SK-N-SH (cell line): ENCODE results near the gene SLC27A3. TPM values are rescaled to one million over a fixed set of nuclear protein-coding genes. Genes with fewer than 3 reads are reported as not detected.
A peak's percentile ranks its signal among the peaks of the same experiment; 100 is the strongest.

Source experiments
- CTCF ChIA-PET: fragments of 300-600, 350-600 bp; formaldehyde crosslinking; extraction: SDS; loops from one replicate; lab custom pipeline; 2021; lab: Yijun Ruan, JAX
- POLR2A ChIA-PET: fragments of 350-600 bp; sonication (Branson Sonifier 250); formaldehyde crosslinking; extraction: SDS; loops from one replicate; lab custom pipeline; 2020; ENCODE audit warnings: antibody characterized with exemption, inconsistent platforms; lab: Yijun Ruan, JAX
- DNase-seq: peaks from one replicate; pipeline ENCODE4 v3.0.0; 2012
- H2AFZ ChIP-seq: fragments of 200-600 bp; sonication (generic); 2 replicates; pipeline ENCODE4 v1.8.1; 2016; ENCODE audit warnings: antibody characterized with exemption, mild to moderate bottlenecking, low read depth
- H3F3A ChIP-seq: fragments of 200-600 bp; sonication (generic); replicated peaks from 2 replicates; pipeline ENCODE3; 2016; ENCODE audit warnings: antibody characterized with exemption, mild to moderate bottlenecking; ENCODE audit not compliant: insufficient read depth
- H3K27ac ChIP-seq, 2 experiments: fragments of 200-500 bp in 1 of 2; fragments of 200-600 bp in 1 of 2; sonication (Bioruptor generic) in 1 of 2; sonication (generic), shearing (Covaris generic) in 1 of 2; 2 replicates each; pipeline versions ENCODE4 v1.5.1 to v1.6.1; 2014 to 2016; ENCODE audit warnings: low read depth in 2 of 2, inconsistent platforms in 1 of 2, low read length in 1 of 2, mild to moderate bottlenecking in 1 of 2, mixed read lengths in 1 of 2
- H3K27me3 ChIP-seq: fragments of 200-600 bp; sonication (generic), shearing (Covaris generic); 2 replicates; pipeline ENCODE4 v1.6.1; 2016; ENCODE audit warnings: mixed run types; ENCODE audit not compliant: insufficient read depth
- H3K36me3 ChIP-seq, 2 experiments: fragments of 200-500 bp in 1 of 2; fragments of 200-600 bp in 1 of 2; sonication (Bioruptor generic) in 1 of 2; sonication (generic) in 1 of 2; replicated peaks in 1 of 2; 2 replicates each; pipeline versions ENCODE3 to v1.5.1; 2014 to 2016; ENCODE audit warnings: low read length in 1 of 2, mild to moderate bottlenecking in 1 of 2; ENCODE audit not compliant: insufficient read depth in 2 of 2, control insufficient read depth in 1 of 2
- H3K4me1 ChIP-seq, 2 experiments: fragments of 200-500 bp in 1 of 2; fragments of 200-600 bp in 1 of 2; sonication (Bioruptor generic) in 1 of 2; sonication (generic), shearing (Covaris generic) in 1 of 2; 2 replicates each; pipeline versions ENCODE4 v1.5.1 to v1.6.1; 2014 to 2016; ENCODE audit warnings: low read depth in 1 of 2, low read length in 1 of 2, mixed run types in 1 of 2; ENCODE audit not compliant: insufficient read depth in 2 of 2, control insufficient read depth in 1 of 2
- H3K4me2 ChIP-seq: fragments of 200-600 bp; sonication (generic), shearing (Covaris generic); 2 replicates; pipeline ENCODE4 v1.6.1; 2017; ENCODE audit warnings: mixed run types
- H3K4me3 ChIP-seq, 2 experiments: fragments of 200-500 bp in 1 of 2; fragments of 200-600 bp in 1 of 2; sonication (Bioruptor generic) in 1 of 2; sonication (generic), shearing (Covaris generic) in 1 of 2; 2 replicates each; pipeline versions ENCODE4 v1.5.1 to v1.8.1; 2014 to 2016; ENCODE audit warnings: low read depth in 2 of 2, inconsistent platforms in 1 of 2, low read length in 1 of 2, mild to moderate bottlenecking in 1 of 2, mixed read lengths in 1 of 2, moderate library complexity in 1 of 2
- H3K79me2 ChIP-seq: fragments of 200-600 bp; sonication (generic); 2 replicates; pipeline ENCODE4 v1.8.1; 2017; ENCODE audit warnings: mild to moderate bottlenecking; ENCODE audit not compliant: insufficient read depth
- H3K9ac ChIP-seq: fragments of 200-600 bp; sonication (generic); 2 replicates; pipeline ENCODE4 v1.6.1; 2017; ENCODE audit warnings: mixed run types
- H3K9me2 ChIP-seq: fragments of 200-600 bp; sonication (generic); 2 replicates; pipeline ENCODE4 v1.6.1; 2017; ENCODE audit warnings: mixed run types
- H3K9me3 ChIP-seq: fragments of 200-600 bp; sonication (generic); 2 replicates; pipeline ENCODE4 v1.6.1; 2017; ENCODE audit warnings: mixed run types, mild to moderate bottlenecking, moderate library complexity
- H4K20me1 ChIP-seq: fragments of 200-600 bp; sonication (generic); 2 replicates; pipeline ENCODE4 v1.6.1; 2017; ENCODE audit warnings: mild to moderate bottlenecking, mixed run types; ENCODE audit not compliant: insufficient read depth
- CTCF ChIP-seq: fragments of 200-600 bp; sonication (generic); IDR thresholded peaks from 2 replicates; pipeline ENCODE4 v1.6.1; 2017; ENCODE audit warnings: antibody characterized with exemption, mild to moderate bottlenecking, moderate library complexity
- FOXM1 ChIP-seq: IDR thresholded peaks from 2 replicates; pipeline ENCODE4 v1.4.0; 2012; ENCODE audit warnings: low read depth, mild to moderate bottlenecking
- GATA2 ChIP-seq: sonication (generic); formaldehyde crosslinking; IDR thresholded peaks from 2 replicates; pipeline ENCODE4 v1.5.0; 2020; ENCODE audit warnings: mild to moderate bottlenecking, missing genetic modification reagents
- IRF3 ChIP-seq: fragments of 150-350 bp; IDR thresholded peaks from 2 replicates; pipeline ENCODE4 v1.6.1; 2016; ENCODE audit warnings: mild to moderate bottlenecking, low read depth, low read length
- RAD21 ChIP-seq: IDR thresholded peaks from 2 replicates; pipeline ENCODE4 v1.6.1; 2012; ENCODE audit warnings: mild to moderate bottlenecking, low read length
- REST ChIP-seq: IDR thresholded peaks from 2 replicates; pipeline ENCODE4 v1.6.1; 2012; ENCODE audit warnings: mild to moderate bottlenecking, low read depth, low read length, moderate library complexity
- RFX5 ChIP-seq: IDR thresholded peaks from 2 replicates; pipeline ENCODE4 v1.6.1; 2012; ENCODE audit warnings: mild to moderate bottlenecking, improper control_type of control experiment, low read length
- TEAD4 ChIP-seq: IDR thresholded peaks from 2 replicates; pipeline ENCODE4 v1.4.0; 2012; ENCODE audit warnings: mild to moderate bottlenecking, borderline replicate concordance; ENCODE audit not compliant: insufficient read depth
- ZBTB33 ChIP-seq: IDR thresholded peaks from 2 replicates; pipeline ENCODE4 v1.4.0; 2012; ENCODE audit warnings: low read depth, borderline replicate concordance
- WGBS: methylation state at CpG from one replicate; pipeline ENCODE4 v1.1.6; 2017; ENCODE audit warnings: low lambda C conversion rate; 5-methylcytosine and 5-hydroxymethylcytosine counted together
- polyA plus RNA-seq, 3 experiments: library from polyadenylated mRNA; depleted of rRNA; stranded (reverse); fragments of >200 nt; gene quantifications; 2 replicates each; pipeline ENCODE4 v1.2.3, GENCODE V29; 2012

Gene SLC27A3
- polyA plus RNA-seq, 1 of the 3 experiments (the other 2 are of a cell fraction): 9.0 TPM

- CTCF ChIA-PET: interaction anchor here (0.8 to 5.1 kb wide), 3 partner anchors 25 to 195 kb away, joined by 3 to 22 read pairs (median 4); partner anchors contain the start of genes DENND4B and RAB13
- H3K9ac ChIP-seq: no peak overlapping the region
These were observed 16.5 kb downstream of the SLC27A3 start for GRCh38 chr1:153791648-153792253.

More at GRCh38 chr1:153791648-153792253, 16.5 kb downstream of the SLC27A3 start:
- POLR2A ChIA-PET: interaction anchor here (1.3 kb wide), 1 partner anchor 199 kb away, joined by 3 read pairs; the partner anchor contains the start of gene RPS27
- Histone ChIP-seq H3K27me3 (no peaks in the 10 kb centered on the region), H2AFZ (peak overlapping the region; percentile 4; the same call in 1 of the 2 replicates), H3K79me2 (no peaks in the 10 kb centered on the region), H3K9me2 (no peaks in the 10 kb centered on the region), H3K36me3 (no peaks in the 10 kb centered on the region), H3K27ac (no peak overlapping the region), H3K4me1 (no peaks in the 10 kb centered on the region; a peak in 1 of 4 replicates), H3K9me3 (no peaks in the 10 kb centered on the region), H3K4me2 (no peak overlapping the region), H4K20me1 (no peaks in the 10 kb centered on the region), H3K4me3 (no peak overlapping the region), H3F3A (no peaks in the 10 kb centered on the region)
- 87% methylated on average over 15 of the region's 16 CpGs for WGBS
- TF ChIP-seq TEAD4: no peak
- TF ChIP-seq GATA2 (CRISPR knock-in tag): no peak
- TF ChIP-seq ZBTB33: no peak
- TF ChIP-seq IRF3: no peak
- TF ChIP-seq RAD21: no peak
- TF ChIP-seq REST: no peak
- no peak for TF ChIP-seq FOXM1
- TF ChIP-seq RFX5: no peak
- no peak for TF ChIP-seq CTCF
- no peak for DNase-seq
